Astrocyte (in vitro differentiated cells and primary cell): ENCODE data around the gene CTNNBIP1. TPM values are rescaled to one million over a fixed set of nuclear protein-coding genes. Genes with fewer than 3 reads are reported as not detected.

Experiments used
- DNase-seq: peaks from one replicate; pipeline ENCODE4 v3.0.0-alpha.2; 2010; ENCODE audit warnings: low read depth
- FAIRE-seq: peaks from 2 replicates; lab custom pipeline; 2011; peaks lifted over from hg19 to GRCh38; lab: Jason Lieb, UNC
- H2AFZ ChIP-seq: 2 replicates; pipeline ENCODE4 v1.6.0; 2012; ENCODE audit warnings: low read depth, low read length, inconsistent platforms
- H3K27ac ChIP-seq: 2 replicates; pipeline ENCODE4 v1.5.1; 2011; ENCODE audit warnings: low read depth, low read length, inconsistent platforms
- H3K27me3 ChIP-seq: 2 replicates; pipeline ENCODE4 v1.6.0; 2011; ENCODE audit warnings: low read length, inconsistent platforms; ENCODE audit not compliant: insufficient read depth
- H3K36me3 ChIP-seq: 2 replicates; pipeline ENCODE4 v1.5.1; 2011; ENCODE audit warnings: low read length, inconsistent platforms; ENCODE audit not compliant: insufficient read depth
- H3K4me1 ChIP-seq: 2 replicates; pipeline ENCODE4 v1.5.1; 2011; ENCODE audit warnings: low read length, inconsistent platforms; ENCODE audit not compliant: insufficient read depth
- H3K4me2 ChIP-seq: 2 replicates; pipeline ENCODE4 v1.6.0; 2012; ENCODE audit warnings: low read length, inconsistent platforms
- H3K4me3 ChIP-seq: 2 replicates; pipeline ENCODE4 v1.5.1; 2011; ENCODE audit warnings: low read depth, mild to moderate bottlenecking, low read length, inconsistent platforms; ENCODE audit not compliant: insufficient read depth
- H3K79me2 ChIP-seq: 2 replicates; pipeline ENCODE4 v1.6.0; 2012; ENCODE audit warnings: mild to moderate bottlenecking, low read length, inconsistent platforms; ENCODE audit not compliant: insufficient read depth
- H3K9ac ChIP-seq: 2 replicates; pipeline ENCODE4 v1.6.0; 2012; ENCODE audit warnings: mild to moderate bottlenecking, low read length, inconsistent platforms
- H3K9me3 ChIP-seq: 2 replicates; pipeline ENCODE4 v1.5.1; 2012; ENCODE audit warnings: low read depth, mild to moderate bottlenecking, low read length, inconsistent platforms; ENCODE audit not compliant: insufficient read depth
- H4K20me1 ChIP-seq: 2 replicates; pipeline ENCODE4 v1.6.0; 2012; ENCODE audit warnings: low read length, inconsistent platforms; ENCODE audit not compliant: insufficient read depth
- H3K27ac Mint-ChIP-seq: one replicate; pipeline ENCODE4 v1.8.0; 2021; ENCODE audit warnings: mild to moderate bottlenecking, mixed read lengths; ENCODE audit not compliant: unreplicated experiment
- H3K27me3 Mint-ChIP-seq: one replicate; pipeline ENCODE4 v1.8.0; 2021; ENCODE audit warnings: low read depth, mixed read lengths; ENCODE audit not compliant: unreplicated experiment
- H3K36me3 Mint-ChIP-seq: one replicate; pipeline ENCODE4 v1.8.0; 2021; ENCODE audit warnings: low read depth, mixed read lengths; ENCODE audit not compliant: unreplicated experiment
- H3K4me1 Mint-ChIP-seq: one replicate; pipeline ENCODE4 v1.8.0; 2021; ENCODE audit warnings: low read depth, mixed read lengths; ENCODE audit not compliant: unreplicated experiment
- H3K4me3 Mint-ChIP-seq: one replicate; pipeline ENCODE4 v1.8.0; 2021; ENCODE audit warnings: mild to moderate bottlenecking, moderate library complexity, mixed read lengths; ENCODE audit not compliant: unreplicated experiment
- H3K9me3 Mint-ChIP-seq: one replicate; pipeline ENCODE4 v1.8.0; 2021; ENCODE audit warnings: mild to moderate bottlenecking, mixed read lengths; ENCODE audit not compliant: unreplicated experiment
- EZH2 ChIP-seq: IDR thresholded peaks from 2 replicates; pipeline ENCODE4 v1.6.1; 2012; ENCODE audit warnings: mild to moderate bottlenecking, low read length, inconsistent platforms; ENCODE audit not compliant: insufficient read depth
- total RNA-seq: library from RNA; stranded (reverse); gene quantifications from 2 replicates; pipeline ENCODE4 v1.2.1, GENCODE V29; 2021
- TF ChIP-seq, protein P1 (sequence below): IDR thresholded peaks from 2 replicates; pipeline ENCODE4 v1.5.1; 2011; ENCODE audit warnings: low read depth, mild to moderate bottlenecking, inconsistent platforms, low read length, moderate library complexity; ENCODE audit not compliant: insufficient read depth

CTNNBIP1 gene
- total RNA-seq, 1 donor from 2014 or later, result 53.7 TPM

- FAIRE-seq, result no peak
- H3K4me2 ChIP-seq, result no peak overlapping the region
These were observed 19.6 kb upstream of the CTNNBIP1 start for GRCh38 chr1:9929431-9930385.

DNA sequence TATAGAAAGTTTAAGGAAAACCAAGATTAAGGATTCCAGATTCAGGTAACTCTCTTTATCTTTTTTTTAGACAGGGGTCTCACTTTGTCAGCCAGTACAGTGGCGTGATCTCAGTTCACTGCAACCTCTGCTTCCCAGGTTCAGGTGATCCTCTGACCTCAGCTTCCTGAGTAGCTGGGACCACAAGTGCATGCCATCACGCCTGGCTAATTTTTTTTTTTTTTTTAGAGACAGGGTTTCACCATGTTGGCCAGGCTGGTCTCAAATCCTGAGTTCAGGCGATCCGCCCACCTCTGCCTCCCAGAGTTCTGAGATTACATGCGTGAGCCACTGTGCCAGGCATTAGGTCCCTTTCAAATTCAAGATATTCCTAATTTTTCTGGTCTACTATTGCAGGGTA is 17.2 kb upstream of the CTNNBIP1 start:
- no peaks in the 10 kb centered on the region for H3K9me3 Mint-ChIP-seq
- TF ChIP-seq, protein P1, sequence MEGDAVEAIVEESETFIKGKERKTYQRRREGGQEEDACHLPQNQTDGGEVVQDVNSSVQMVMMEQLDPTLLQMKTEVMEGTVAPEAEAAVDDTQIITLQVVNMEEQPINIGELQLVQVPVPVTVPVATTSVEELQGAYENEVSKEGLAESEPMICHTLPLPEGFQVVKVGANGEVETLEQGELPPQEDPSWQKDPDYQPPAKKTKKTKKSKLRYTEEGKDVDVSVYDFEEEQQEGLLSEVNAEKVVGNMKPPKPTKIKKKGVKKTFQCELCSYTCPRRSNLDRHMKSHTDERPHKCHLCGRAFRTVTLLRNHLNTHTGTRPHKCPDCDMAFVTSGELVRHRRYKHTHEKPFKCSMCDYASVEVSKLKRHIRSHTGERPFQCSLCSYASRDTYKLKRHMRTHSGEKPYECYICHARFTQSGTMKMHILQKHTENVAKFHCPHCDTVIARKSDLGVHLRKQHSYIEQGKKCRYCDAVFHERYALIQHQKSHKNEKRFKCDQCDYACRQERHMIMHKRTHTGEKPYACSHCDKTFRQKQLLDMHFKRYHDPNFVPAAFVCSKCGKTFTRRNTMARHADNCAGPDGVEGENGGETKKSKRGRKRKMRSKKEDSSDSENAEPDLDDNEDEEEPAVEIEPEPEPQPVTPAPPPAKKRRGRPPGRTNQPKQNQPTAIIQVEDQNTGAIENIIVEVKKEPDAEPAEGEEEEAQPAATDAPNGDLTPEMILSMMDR, result no peak
- TF ChIP-seq EZH2, result no peak
- DNase-seq, result no peak
- H3K27ac Mint-ChIP-seq, result no peak overlapping the region
- H3K4me1 ChIP-seq, result no peaks in the 10 kb centered on the region
- no peak overlapping the region for H3K27ac ChIP-seq
- peaks cover 2% of the 10 kb centered on the region for H3K36me3 Mint-ChIP-seq
- peaks cover 29% of the 10 kb centered on the region for H3K4me1 Mint-ChIP-seq
- H3K36me3 ChIP-seq, result peaks cover 4% of the 10 kb centered on the region
- H3K4me3 ChIP-seq, result no peak overlapping the region
- H3K4me2 ChIP-seq, result no peak overlapping the region
- H3K27me3 Mint-ChIP-seq, result no peaks in the 10 kb centered on the region
- no peak overlapping the region for H3K9ac ChIP-seq
- no peak overlapping the region for H3K4me3 Mint-ChIP-seq
- H3K79me2 ChIP-seq, result no peaks in the 10 kb centered on the region
- FAIRE-seq, result no peak
- no peaks in the 10 kb centered on the region for H3K27me3 ChIP-seq
- H4K20me1 ChIP-seq, result no peaks in the 10 kb centered on the region
- no peaks in the 10 kb centered on the region for H3K9me3 ChIP-seq
- H2AFZ ChIP-seq, result no peak overlapping the region

More at GRCh38 chr1:9929431-9930385, 19.6 kb upstream of the CTNNBIP1 start:
- no peaks in the 10 kb centered on the region for H3K27me3 Mint-ChIP-seq
- Histone ChIP-seq H3K9me3 (no peaks in the 10 kb centered on the region), H3K4me1 (no peaks in the 10 kb centered on the region), H3K36me3 (peaks cover 8% of the 10 kb centered on the region), H3K79me2 (no peaks in the 10 kb centered on the region), H4K20me1 (no peaks in the 10 kb centered on the region), H2AFZ (no peak overlapping the region), H3K9ac (no peak overlapping the region), H3K27me3 (no peaks in the 10 kb centered on the region), H3K27ac (no peak overlapping the region), H3K4me3 (no peak overlapping the region)
- H3K36me3 Mint-ChIP-seq, result peaks cover under 1% of the 10 kb centered on the region
- peak overlapping the region; percentile 31 for H3K4me3 Mint-ChIP-seq
- no peaks in the 10 kb centered on the region for H3K9me3 Mint-ChIP-seq
- TF ChIP-seq, protein P1, result no peak
- TF ChIP-seq EZH2, result no peak
- peak overlapping the region; percentile 63 for H3K27ac Mint-ChIP-seq
- H3K4me1 Mint-ChIP-seq, result peaks cover 21% of the 10 kb centered on the region
- no peak for DNase-seq

DNA sequence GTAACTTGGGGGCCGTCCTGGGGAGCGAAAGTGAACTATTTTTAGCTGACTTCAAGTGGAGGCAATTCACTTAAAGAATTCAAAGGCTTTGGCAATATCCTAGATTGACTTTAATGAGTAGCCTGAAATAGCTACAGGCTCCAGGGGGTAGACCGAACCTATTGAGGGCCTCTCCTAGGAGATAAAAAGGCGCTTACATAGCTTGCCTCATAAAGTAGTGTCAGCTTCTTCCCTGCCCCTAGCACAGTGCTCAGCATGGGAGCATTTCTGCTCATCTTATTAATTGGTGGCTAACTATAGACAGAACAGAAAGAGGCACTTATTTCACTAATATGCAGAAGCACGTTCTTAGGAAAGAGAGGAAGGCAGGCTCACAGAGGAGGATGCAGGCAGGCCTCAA is 12.3 kb upstream of the CTNNBIP1 start:
- no peaks in the 10 kb centered on the region for H3K79me2 ChIP-seq
- H3K4me1 Mint-ChIP-seq, result peaks cover 19% of the 10 kb centered on the region
- DNase-seq (no peak), FAIRE-seq (no peak)
- H3K36me3 ChIP-seq, result no peaks in the 10 kb centered on the region
- H3K4me3 ChIP-seq, result no peak overlapping the region
- peaks cover 2% of the 10 kb centered on the region for H3K36me3 Mint-ChIP-seq
- no peak overlapping the region for H2AFZ ChIP-seq
- TF ChIP-seq EZH2, result no peak
- TF ChIP-seq, protein P1, result no peak
- no peaks in the 10 kb centered on the region for H3K27me3 ChIP-seq
- H3K4me1 ChIP-seq, result no peaks in the 10 kb centered on the region
- no peaks in the 10 kb centered on the region for H4K20me1 ChIP-seq
- H3K9me3 ChIP-seq, result no peaks in the 10 kb centered on the region
- H3K27ac Mint-ChIP-seq, result no peak overlapping the region
- no peaks in the 10 kb centered on the region for H3K27me3 Mint-ChIP-seq
- no peak overlapping the region for H3K4me2 ChIP-seq
- H3K9me3 Mint-ChIP-seq, result no peaks in the 10 kb centered on the region
- H3K27ac ChIP-seq, result no peak overlapping the region
- no peak overlapping the region for H3K9ac ChIP-seq
- no peak overlapping the region for H3K4me3 Mint-ChIP-seq
